HG03108 (cell line): ENCODE results near the gene PYM1.
"Not testable (repeated sequence)": the region's sequence is repeated elsewhere in the genome, so short reads cannot be mapped to it uniquely, and the experiment has no call there.

Source experiments
- ATAC-seq: cut with Tn5 transposase; IDR thresholded peaks from one replicate; pipeline ENCODE4 v1.9.1; 2021; ENCODE audit warnings: moderate library complexity; ENCODE audit not compliant: unreplicated experiment

Gene PYM1

DNA sequence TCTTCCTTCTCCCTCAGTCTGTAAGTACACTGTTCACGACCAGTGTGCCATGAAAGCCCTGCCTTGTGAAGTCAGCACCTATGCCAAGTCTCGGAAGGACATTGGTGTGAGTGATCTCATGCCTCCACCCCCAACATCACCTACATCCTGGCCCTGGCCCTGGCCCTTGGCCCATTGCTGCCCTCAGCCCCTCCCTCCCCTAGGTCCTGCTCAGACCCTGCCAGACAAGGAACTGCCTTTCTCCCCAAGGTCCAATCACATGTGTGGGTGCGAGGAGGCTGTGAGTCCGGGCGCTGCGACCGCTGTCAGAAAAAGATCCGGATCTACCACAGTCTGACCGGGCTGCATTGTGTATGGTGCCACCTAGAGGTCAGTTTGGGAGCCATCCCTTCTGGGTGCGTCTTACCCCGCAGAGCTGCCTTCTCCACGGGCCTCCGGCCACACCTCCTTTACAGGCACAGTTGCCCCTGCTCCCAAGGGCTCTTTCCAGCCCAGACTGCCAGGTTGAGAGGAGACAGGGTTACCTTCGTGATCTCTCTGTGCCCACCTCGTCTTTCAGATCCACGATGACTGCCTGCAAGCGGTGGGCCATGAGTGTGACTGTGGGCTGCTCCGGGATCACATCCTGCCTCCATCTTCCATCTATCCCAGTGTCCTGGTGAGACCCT, 12.5 kb upstream of the PYM1 start:
- ATAC-seq: peak; percentile 93

DNA sequence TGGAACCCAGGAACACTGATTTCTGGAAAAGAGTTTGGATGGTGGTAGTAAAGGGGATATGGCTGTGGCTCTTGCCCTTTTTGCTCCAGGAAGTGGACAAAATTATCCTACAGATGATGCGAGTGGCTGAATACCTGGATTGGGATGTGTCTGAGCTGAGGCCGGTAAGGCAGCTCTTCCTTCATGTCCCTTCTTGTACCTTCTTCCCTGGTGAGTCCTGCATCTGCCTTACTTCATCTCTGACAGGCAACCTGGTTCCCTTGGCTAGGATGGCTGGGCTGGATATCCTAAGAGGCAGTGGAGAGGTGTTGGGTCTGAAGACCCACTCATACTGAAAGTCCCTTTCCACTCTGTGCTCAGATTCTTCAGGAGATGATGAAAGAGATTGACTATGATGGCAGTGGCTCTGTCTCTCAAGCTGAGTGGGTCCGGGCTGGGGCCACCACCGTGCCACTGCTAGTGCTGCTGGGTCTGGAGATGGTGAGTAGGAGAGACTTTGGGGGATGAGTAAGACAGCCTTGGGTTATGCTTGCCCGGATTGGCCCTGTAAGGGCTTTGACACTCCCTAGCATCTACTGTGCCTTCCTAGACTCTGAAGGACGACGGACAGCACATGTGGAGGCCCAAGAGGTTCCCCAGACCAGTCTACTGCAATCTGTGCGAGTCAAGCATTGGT, 11.3 kb upstream of the PYM1 start:
- no peak for ATAC-seq

- ATAC-seq: no peak
Observed at GRCh38 chr12:55937981-55938380, 10.3 kb upstream of the PYM1 start.

DNA sequence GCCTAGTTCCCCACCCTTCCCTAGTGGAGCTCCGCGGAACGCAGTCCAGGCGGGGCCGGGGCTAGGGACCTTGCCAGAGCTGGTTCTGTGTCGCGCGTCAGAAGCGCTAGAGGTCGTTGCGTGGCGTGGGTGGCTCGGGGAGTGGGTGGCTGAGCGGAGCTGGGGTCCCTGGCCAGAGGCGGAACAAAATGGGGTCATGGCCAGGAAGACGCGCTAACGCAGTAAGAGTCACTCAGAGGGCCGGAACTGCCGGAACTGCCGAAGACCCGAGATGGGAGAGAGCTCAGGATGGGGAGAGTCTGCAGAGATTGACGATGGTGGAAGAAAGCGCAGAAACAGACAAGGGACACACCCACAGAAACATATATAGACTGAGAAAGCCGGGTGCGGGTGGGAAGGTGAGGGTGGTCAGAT, 8.1 kb upstream of the PYM1 start:
- ATAC-seq: no peak

DNA sequence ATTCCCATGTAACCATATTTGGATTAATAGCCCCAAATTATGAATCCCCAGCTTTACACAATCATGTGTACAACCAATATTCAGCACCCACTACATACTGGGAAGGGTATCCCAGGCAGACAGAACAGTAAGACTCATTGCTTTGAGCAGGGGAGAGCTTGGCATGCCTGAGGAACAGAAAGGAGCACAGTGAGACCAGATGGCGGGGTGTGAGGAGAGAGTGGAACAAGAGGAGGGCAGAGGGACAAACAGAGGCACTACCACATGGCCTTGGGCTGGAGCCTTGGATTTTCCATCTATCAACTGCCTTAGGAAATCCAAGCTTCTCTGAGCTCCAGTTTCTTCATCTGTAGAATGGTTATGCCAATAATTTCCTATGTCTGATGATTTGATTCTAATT, 7.1 kb upstream of the PYM1 start:
- no peak for ATAC-seq

DNA sequence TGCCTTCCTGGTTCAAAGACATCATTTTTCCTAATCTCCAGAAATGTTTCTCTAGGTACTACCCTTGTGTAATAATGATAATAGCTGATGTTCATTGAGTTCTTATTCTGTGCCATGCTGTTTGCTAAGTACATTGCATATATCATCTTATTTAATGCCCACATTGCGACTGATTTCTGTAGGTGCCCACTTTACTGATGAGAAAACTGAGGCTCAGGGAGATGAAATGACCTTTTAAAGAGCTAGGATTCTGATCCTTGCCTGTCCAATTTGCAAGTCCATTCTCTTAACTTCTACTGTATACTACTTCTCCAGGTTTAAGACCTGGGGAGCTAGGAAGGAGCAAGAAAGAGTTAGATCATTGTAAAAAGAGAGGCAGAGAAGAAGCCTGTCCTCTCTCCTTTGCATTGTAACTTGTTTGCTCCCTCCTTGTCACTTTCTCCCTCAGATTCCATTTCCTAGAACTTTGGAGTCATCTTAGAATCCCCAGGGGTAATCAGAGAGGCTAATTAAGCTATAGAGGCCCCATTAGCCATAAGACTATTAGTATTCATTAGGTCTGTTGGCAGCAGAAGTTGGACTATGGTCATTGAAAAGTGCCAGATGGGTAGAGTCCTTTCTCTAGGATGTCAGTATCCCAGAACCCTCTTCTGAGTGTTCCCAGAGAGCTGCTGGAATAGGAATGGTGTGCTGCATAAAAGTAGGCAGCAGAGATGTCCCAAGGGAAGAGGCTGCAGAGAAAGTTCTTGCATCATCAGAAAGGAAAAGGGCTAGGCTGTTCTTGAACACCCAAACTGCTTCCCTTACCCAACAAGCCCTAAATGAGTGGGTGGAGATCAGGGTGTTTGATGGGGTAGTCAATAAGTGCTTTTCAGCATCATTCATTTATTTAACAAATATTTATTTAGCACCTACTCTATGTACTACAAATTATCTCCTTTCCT, 6.4 kb upstream of the PYM1 start:
- no peak for ATAC-seq

GRCh38 chr12:55933169-55933798, 5.6 kb upstream of the PYM1 start:
- no peak for ATAC-seq

DNA sequence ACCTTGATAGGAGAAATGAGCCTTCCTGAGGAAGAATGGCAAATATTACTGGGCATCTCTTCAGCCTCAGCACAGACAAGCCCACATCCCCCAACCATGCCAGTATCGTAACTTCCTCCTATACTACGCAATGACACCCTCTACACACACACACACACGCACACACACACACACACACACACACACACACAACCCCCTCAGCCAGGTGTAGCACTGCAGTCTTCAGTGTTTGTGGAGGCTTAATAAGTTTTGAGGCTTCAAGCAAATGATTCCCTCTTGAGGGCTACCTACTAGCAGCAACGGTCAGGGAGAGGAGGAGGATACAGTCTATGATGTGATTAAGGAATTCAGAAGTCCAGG, 4.8 kb upstream of the PYM1 start:
- ATAC-seq: no peak

DNA sequence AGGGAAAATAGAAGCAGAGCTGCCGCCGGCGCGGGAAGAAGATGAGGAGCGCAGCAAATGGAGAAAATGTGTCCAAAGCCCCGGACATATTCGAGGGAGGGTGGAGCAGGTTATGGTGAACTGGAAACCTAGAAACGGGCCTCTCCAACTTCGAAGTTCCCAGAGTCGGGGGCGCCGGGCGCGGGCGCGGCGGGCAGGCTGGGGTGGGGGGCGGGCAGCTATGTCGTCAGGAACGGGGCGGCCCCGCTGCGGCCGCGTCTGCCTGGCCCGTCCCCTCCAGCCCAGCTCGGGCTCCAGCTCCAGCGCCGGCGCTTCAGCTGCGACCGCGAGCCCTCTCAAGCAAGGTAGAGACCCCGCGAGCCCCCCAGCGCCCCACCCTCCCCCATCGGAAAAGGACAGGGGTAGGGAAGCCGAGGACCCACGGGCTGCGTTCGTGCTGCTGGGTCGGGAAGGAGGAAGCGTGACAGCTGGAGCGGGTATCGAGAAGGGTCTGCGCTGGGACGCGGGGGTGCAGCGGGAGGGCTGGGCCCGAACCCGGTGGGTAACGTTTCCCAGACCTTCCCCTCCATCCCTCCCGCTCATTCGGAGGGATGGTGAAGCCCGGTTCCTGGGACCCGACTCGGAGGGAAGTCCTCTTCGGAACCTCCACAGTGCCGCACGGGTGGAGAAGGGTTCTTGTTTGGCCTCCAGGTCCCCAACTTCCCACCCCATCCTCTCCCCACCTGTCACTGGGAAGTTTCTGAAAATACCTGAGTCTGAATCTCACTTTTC, 4.3 kb upstream of the PYM1 start:
- ATAC-seq: no peak

DNA sequence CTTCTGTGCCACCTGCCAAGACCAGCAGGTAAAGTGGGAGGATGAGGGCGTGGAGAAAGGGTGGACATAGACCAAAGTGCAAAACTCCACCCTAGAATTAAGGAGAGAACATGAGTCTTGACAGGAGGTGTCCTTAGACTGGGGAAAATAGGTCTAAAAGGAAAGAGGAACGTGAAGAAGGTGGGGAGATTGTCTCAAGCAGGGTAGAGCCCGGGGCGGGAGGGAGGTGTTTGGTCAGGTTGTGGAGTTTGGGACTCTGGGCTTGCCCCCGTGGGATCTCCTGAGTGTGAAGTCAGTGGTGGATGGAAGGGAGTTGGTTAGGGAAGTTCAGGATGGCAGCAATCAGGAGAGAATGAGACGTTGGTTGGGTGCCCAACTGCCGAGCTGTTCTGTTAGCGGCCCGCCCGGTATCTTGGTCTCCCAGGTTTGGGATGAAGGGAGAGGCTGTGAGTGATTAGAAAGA, 3.7 kb upstream of the PYM1 start:
- ATAC-seq: no peak

- ATAC-seq: peak; percentile 17
Observed at GRCh38 chr12:55930771-55931316, 3.1 kb upstream of the PYM1 start, which contains the start of gene DGKA. TSS of gene DGKA (plus strand) at chr12:55931162. CDS start at chr12:55936504, 5,342 bp downstream.

DNA sequence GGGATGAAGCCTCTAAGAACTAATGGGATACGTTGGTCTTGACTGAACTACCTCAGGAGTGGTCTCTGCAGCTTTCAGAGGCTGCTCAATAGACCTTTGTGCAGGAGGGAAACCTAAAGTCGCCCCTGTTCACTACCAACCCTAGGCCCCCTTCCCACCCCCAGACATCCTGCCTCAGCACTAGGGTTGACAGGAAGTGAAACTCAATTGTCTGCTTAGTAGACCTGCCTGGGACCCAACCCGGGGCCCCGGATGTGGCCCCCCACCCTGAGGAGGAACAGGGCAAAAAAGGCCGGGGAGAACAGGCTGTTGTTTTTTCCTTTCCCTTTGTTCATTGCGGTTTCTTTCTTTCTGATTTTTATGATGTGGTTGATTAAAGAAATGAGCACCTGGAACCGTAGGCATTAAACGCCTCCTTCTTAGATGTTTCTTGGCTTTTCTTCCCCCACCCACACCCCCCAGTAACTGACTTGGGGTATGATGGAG, 1.7 kb upstream of the PYM1 start:
- peak; percentile 36 for ATAC-seq

- ATAC-seq: peak; percentile 41
Observed at GRCh38 chr12:55926738-55927587, 731 bp downstream of the PYM1 start.

DNA sequence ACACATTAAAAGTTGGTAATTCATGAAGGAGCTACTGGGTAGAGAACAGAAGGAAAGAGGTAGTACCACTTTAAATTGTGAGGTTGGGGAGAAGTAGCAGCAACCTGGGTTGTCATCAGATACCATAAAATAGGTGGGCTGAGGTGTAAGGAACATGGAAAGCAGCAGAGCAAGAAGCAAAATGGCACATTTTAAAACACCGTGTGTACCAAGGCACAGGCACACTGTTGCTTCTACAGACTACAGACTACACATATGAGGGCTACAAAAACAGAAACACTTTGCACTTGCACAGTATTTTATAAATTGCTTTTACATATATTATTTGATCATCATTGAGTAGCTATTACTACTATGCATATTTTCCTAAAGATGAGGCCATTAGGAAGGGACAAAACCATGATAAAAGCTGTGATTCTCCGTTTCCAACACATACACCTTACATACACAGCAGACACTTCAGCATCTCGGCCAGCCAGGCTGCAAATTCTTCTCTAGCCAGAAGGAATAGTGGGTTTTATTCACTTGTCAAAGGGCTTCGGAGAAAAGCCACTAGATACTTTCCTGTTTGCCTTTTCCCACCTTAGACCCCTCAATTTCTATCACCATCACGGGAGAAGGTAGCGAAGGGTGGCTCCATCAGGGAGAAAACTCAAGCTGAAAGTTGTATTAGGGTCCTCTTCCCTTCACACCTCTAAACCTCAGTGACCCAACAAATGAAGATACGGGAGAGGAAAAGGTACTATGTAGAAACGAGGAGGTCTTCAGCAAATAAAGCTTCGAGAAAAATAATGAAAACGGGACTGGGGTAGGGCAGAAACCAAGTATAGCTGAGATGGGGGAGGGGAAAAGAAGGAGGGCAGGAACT, 1.6 kb downstream of the PYM1 start:
- ATAC-seq: no peak

- no peak for ATAC-seq
Observed at GRCh38 chr12:55925371-55925770, 2.3 kb downstream of the PYM1 start.

- not testable (repeated sequence) for ATAC-seq
Observed at GRCh38 chr12:55923648-55924047, 4.0 kb downstream of the PYM1 start.

GRCh38 chr12:55922126-55922525, 5.6 kb downstream of the PYM1 start:
- no peak for ATAC-seq

DNA sequence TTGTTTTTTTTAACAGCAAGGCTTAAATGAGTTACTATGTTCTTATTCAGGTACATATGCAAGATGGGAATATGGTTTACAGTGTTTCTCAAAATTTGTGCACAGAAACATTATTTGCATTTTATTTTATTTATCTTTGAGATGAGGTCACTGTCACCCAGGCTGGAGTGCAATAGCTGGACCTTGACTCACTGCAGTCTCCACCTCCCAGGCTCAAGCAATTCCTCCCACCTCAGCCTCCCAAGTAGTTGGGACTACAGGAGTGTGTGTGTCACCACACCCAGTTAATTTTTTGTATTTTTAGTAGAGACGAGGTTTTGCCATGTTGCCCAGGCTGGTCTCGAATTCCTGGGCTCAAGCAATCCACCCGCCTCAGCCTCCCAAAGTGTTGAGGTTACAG, 8.7 kb downstream of the PYM1 start:
- not testable (repeated sequence) for ATAC-seq
